ENCODE measurements around the gene SH2D1A.

Gene SH2D1A

GRCh38 chrX:124386401-124386800 lies 40.0 kb downstream of the SH2D1A start:
- Histone ChIP-seq H3K27me3 (no peaks in the 10 kb centered on the region), H3K36me3 (no peaks in the 10 kb centered on the region), H3K4me3 (no peak overlapping the region), H3K4me1 (no peaks in the 10 kb centered on the region), H3K9me3 (no peaks in the 10 kb centered on the region), H3K27ac (no peak overlapping the region)
- TF ChIP-seq CTCF (IDR thresholded peaks at IDR 0.05), result no peak
- DNase-seq, result no peak
- intact Hi-C loops (cut with DNase I; ENCODE audit: low total_unique reads), result no loop called here

DNA sequence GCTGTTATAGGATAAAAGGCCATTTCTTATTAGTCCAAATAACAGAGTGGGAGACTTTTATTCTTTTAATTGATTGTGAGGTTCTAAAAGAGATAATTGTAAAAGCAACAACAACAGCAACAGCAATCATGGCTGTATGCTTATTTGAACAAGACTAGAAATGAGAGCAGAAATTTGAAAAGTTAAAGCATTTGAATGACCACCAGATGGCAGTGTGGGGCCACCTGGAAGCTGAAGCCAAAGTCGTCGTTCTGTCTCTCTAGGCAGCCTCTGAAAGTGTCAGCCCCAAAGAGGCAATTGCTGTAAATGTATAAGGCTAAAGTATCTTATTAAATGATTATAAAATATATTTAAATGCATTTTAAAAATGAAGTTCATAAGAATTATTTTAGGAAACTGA lies 42.2 kb downstream of the SH2D1A start:
- Histone ChIP-seq H3K27me3 (no peaks in the 10 kb centered on the region), H3K4me3 (no peak overlapping the region), H3K9me3 (no peaks in the 10 kb centered on the region), H3K36me3 (no peaks in the 10 kb centered on the region), H3K4me1 (no peaks in the 10 kb centered on the region), H3K27ac (no peak overlapping the region)
- intact Hi-C loops (cut with DNase I; ENCODE audit: low total_unique reads), result no loop called here
- peak; percentile 36 to 55 for TF ChIP-seq CTCF (IDR thresholded peaks at IDR 0.05)
- DNase-seq, result peak in 1 of 2 donors; percentile 17

GRCh38 chrX:124392794-124393193 lies 46.4 kb downstream of the SH2D1A start:
- no peaks in the 10 kb centered on the region for H3K27me3 ChIP-seq
- H3K36me3 ChIP-seq, result no peaks in the 10 kb centered on the region
- no peak overlapping the region for H3K27ac ChIP-seq
- no peaks in the 10 kb centered on the region for H3K9me3 ChIP-seq
- intact Hi-C loops (cut with DNase I; ENCODE audit: low total_unique reads), result no loop called here
- DNase-seq, result no peak
- no peaks in the 10 kb centered on the region for H3K4me1 ChIP-seq
- H3K4me3 ChIP-seq, result no peak overlapping the region
- TF ChIP-seq CTCF (IDR thresholded peaks at IDR 0.05), result no peak

- Histone ChIP-seq H3K27me3 (no peaks in the 10 kb centered on the region), H3K4me3 (no peak overlapping the region), H3K9me3 (no peaks in the 10 kb centered on the region), H3K36me3 (no peaks in the 10 kb centered on the region), H3K4me1 (no peaks in the 10 kb centered on the region), H3K27ac (no peak overlapping the region)
- TF ChIP-seq CTCF (IDR thresholded peaks at IDR 0.05), result no peak
- DNase-seq, result no peak
- intact Hi-C loops (cut with DNase I; ENCODE audit: low total_unique reads), result no loop called here
Measured at GRCh38 chrX:124393238-124393637, 46.9 kb downstream of the SH2D1A start.

- no peaks in the 10 kb centered on the region for H3K27me3 ChIP-seq
- no peaks in the 10 kb centered on the region for H3K36me3 ChIP-seq
- intact Hi-C loops (cut with DNase I; ENCODE audit: low total_unique reads), result no loop called here
- DNase-seq, result no peak
- TF ChIP-seq CTCF (IDR thresholded peaks at IDR 0.05), result no peak
- H3K9me3 ChIP-seq, result no peaks in the 10 kb centered on the region
- no peaks in the 10 kb centered on the region for H3K4me1 ChIP-seq
- no peak overlapping the region for H3K4me3 ChIP-seq
- H3K27ac ChIP-seq, result no peak overlapping the region
Measured at GRCh38 chrX:124393659-124394058, 47.3 kb downstream of the SH2D1A start.
